ENCODE measurements around the gene ATP1A4. TPM values are rescaled to one million over a fixed set of nuclear protein-coding genes. Genes with fewer than 3 reads are reported as not detected.

The ATP1A4 gene
- polyA plus RNA-seq, 3 donors: 1.00 to 16.0 TPM; not detected in 1

DNA sequence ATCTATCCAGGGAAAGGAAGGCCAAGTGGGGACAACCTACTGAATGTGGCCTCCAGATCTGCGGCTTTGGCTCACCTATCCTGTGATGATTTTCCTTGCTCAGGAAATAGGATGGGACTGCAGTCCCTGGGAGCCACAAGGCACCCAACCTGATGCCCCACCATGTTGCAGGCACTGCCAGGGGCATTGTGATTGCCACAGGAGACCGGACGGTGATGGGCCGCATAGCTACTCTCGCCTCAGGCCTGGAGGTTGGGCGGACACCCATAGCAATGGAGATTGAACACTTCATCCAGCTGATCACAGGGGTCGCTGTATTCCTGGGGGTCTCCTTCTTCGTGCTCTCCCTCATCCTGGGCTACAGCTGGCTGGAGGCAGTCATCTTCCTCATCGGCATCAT, 24.0 kb upstream of the ATP1A4 start:
- H3K27me3 Mint-ChIP-seq (ENCODE audit: low read depth in 3 of 3): peaks cover 6 to 12% (median 10%) of the 10 kb centered on the region in 3 donors
- no peaks in the 10 kb centered on the region for H3K36me3 Mint-ChIP-seq
- WGBS (ENCODE audit: insufficient coverage): 98% methylated on average over 9 of the region's 9 CpGs
- Histone ChIP-seq H3K4me1 (ENCODE audit: control insufficient read depth in 1 of 2, insufficient read depth in 2 of 2, low read length in 2 of 2) (no peaks in the 10 kb centered on the region), H3K36me3 (replicated peaks in 1 of 2; ENCODE audit: control insufficient read depth in 1 of 2, insufficient read depth in 2 of 2, low read length in 2 of 2) (no peaks in the 10 kb centered on the region), H3K4me2 (replicated peaks; ENCODE audit: extremely low read depth, low read length, poor library complexity, severe bottlenecking) (no peak overlapping the region), H3K27ac (ENCODE audit: low read depth in 1 of 2, low read length in 2 of 2) (no peak overlapping the region), H2AFZ (ENCODE audit: insufficient read depth, low read depth, low read length, poor library complexity, severe bottlenecking) (no peak overlapping the region), H3K9ac (ENCODE audit: insufficient read depth, low read length, poor library complexity, severe bottlenecking) (no peak overlapping the region), H3K9me3 (replicated peaks in 1 of 2; ENCODE audit: control insufficient read depth in 1 of 2, insufficient read depth in 1 of 2, low read length in 2 of 2) (no peaks in the 10 kb centered on the region), H4K20me1 (ENCODE audit: insufficient read depth, low read length) (no peaks in the 10 kb centered on the region), H3K79me2 (ENCODE audit: insufficient read depth, low read length) (no peaks in the 10 kb centered on the region), H3K27me3 (ENCODE audit: control insufficient read depth in 2 of 2, insufficient read depth in 2 of 2, low read length in 2 of 2) (no peaks in the 10 kb centered on the region), H3K4me3 (replicated peaks in 1 of 3; ENCODE audit: low read depth in 2 of 3, low read length in 3 of 3) (no peak overlapping the region)
- H3K4me1 Mint-ChIP-seq: no peaks in the 10 kb centered on the region
- intact Hi-C loops (cut with micrococcal nuclease): no loop called here
- no peak for DNase-seq
- H3K27ac Mint-ChIP-seq: no peak overlapping the region
- no peak overlapping the region for H3K4me3 Mint-ChIP-seq
- TF ChIP-seq, protein P1, sequence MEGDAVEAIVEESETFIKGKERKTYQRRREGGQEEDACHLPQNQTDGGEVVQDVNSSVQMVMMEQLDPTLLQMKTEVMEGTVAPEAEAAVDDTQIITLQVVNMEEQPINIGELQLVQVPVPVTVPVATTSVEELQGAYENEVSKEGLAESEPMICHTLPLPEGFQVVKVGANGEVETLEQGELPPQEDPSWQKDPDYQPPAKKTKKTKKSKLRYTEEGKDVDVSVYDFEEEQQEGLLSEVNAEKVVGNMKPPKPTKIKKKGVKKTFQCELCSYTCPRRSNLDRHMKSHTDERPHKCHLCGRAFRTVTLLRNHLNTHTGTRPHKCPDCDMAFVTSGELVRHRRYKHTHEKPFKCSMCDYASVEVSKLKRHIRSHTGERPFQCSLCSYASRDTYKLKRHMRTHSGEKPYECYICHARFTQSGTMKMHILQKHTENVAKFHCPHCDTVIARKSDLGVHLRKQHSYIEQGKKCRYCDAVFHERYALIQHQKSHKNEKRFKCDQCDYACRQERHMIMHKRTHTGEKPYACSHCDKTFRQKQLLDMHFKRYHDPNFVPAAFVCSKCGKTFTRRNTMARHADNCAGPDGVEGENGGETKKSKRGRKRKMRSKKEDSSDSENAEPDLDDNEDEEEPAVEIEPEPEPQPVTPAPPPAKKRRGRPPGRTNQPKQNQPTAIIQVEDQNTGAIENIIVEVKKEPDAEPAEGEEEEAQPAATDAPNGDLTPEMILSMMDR (IDR thresholded peaks at IDR 0.05): no peak
- peaks cover 0 to 2% (median 0%) of the 10 kb centered on the region in 7 donors for H3K9me3 Mint-ChIP-seq

DNA sequence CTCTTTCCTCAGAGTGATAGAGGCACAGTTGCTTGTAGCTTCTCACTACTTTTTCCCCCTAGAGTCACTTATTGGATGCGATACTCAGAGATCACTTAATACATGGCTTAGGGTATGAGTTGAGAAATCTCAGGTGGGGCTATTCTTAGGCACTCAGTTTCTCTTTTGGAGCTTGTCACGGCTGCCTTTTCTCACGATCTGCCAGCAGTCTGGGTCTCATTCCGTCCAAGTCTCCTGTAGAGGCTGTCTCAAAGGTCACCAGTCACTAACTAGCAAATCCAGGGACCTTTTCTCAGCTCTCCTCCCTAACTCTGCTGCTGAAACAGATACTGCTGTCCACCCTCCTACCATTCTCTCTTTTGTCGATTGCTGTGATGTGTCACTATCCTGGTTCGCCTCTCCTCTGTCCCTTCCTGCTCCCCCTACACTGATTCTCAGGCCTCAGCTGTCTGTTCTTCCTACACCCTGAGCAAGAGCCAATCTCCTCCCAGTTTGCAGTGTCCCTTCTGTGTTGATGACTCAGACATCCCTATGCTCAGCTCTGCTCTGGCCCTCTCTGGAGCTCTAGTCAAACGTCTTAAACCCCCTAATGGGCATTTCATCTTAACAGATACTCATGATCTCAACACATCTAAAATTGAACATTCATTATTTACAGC, 23.4 kb upstream of the ATP1A4 start:
- Histone ChIP-seq H3K36me3 (replicated peaks in 1 of 2; ENCODE audit: control insufficient read depth in 1 of 2, insufficient read depth in 2 of 2, low read length in 2 of 2) (no peaks in the 10 kb centered on the region), H3K27me3 (ENCODE audit: control insufficient read depth in 2 of 2, insufficient read depth in 2 of 2, low read length in 2 of 2) (no peaks in the 10 kb centered on the region), H3K9ac (ENCODE audit: insufficient read depth, low read length, poor library complexity, severe bottlenecking) (no peak overlapping the region), H4K20me1 (ENCODE audit: insufficient read depth, low read length) (no peaks in the 10 kb centered on the region), H3K4me3 (replicated peaks in 1 of 3; ENCODE audit: low read depth in 2 of 3, low read length in 3 of 3) (no peak overlapping the region), H3K27ac (ENCODE audit: low read depth in 1 of 2, low read length in 2 of 2) (no peak overlapping the region), H2AFZ (ENCODE audit: insufficient read depth, low read depth, low read length, poor library complexity, severe bottlenecking) (no peak overlapping the region), H3K79me2 (ENCODE audit: insufficient read depth, low read length) (no peaks in the 10 kb centered on the region), H3K9me3 (replicated peaks in 1 of 2; ENCODE audit: control insufficient read depth in 1 of 2, insufficient read depth in 1 of 2, low read length in 2 of 2) (no peaks in the 10 kb centered on the region), H3K4me2 (replicated peaks; ENCODE audit: extremely low read depth, low read length, poor library complexity, severe bottlenecking) (no peak overlapping the region), H3K4me1 (ENCODE audit: control insufficient read depth in 1 of 2, insufficient read depth in 2 of 2, low read length in 2 of 2) (no peaks in the 10 kb centered on the region)
- TF ChIP-seq, protein P1 (IDR thresholded peaks at IDR 0.05): no peak
- no peaks in the 10 kb centered on the region for H3K4me1 Mint-ChIP-seq
- H3K4me3 Mint-ChIP-seq: no peak overlapping the region
- H3K27me3 Mint-ChIP-seq (ENCODE audit: low read depth in 3 of 3): peaks cover 6 to 11% (median 9%) of the 10 kb centered on the region in 3 donors
- H3K36me3 Mint-ChIP-seq: no peaks in the 10 kb centered on the region
- no peak overlapping the region for H3K27ac Mint-ChIP-seq
- peaks cover 0 to 2% (median 0%) of the 10 kb centered on the region in 7 donors for H3K9me3 Mint-ChIP-seq
- WGBS (ENCODE audit: insufficient coverage): 97% methylated on average over 5 of the region's 7 CpGs
- intact Hi-C loops (cut with micrococcal nuclease): no loop called here
- DNase-seq: no peak
